GM23338 (cell line): Measurements from ENCODE around the gene ESR2. TPM values are rescaled to one million over a fixed set of nuclear protein-coding genes. Genes with fewer than 3 reads are reported as not detected.

ENCODE experiments used
- ATAC-seq: fragments of 200-7000 bp; cut with Tn5 transposase; 3 replicates; pipeline ENCODE4 v1.9.1; 2020
- DNase-seq: peaks from one replicate; pipeline ENCODE4 v3.0.0-alpha.2; 2015; ENCODE audit warnings: low spot score
- H2AFZ ChIP-seq: fragments of 200-600 bp; sonication (generic); 2 replicates; pipeline ENCODE4 v1.8.0; 2016; ENCODE audit warnings: antibody characterized with exemption, mild to moderate bottlenecking, moderate library complexity
- H3F3A ChIP-seq: fragments of 200-600 bp; sonication (generic); replicated peaks from 2 replicates; pipeline ENCODE4 v1.8.0; 2017; ENCODE audit warnings: antibody characterized with exemption, mixed run types, low read depth
- H3K27ac ChIP-seq: fragments of 200-600 bp; sonication (generic); 2 replicates; pipeline ENCODE4 v1.6.1; 2016; ENCODE audit warnings: low read depth
- H3K27me3 ChIP-seq: fragments of 200-600 bp; sonication (generic); 2 replicates; pipeline ENCODE4 v1.8.0; 2016; ENCODE audit warnings: mild to moderate bottlenecking, mixed run types, moderate library complexity; ENCODE audit not compliant: insufficient read depth
- H3K36me3 ChIP-seq: fragments of 200-600 bp; sonication (generic); 2 replicates; pipeline ENCODE4 v1.8.0; 2016; ENCODE audit warnings: mild to moderate bottlenecking; ENCODE audit not compliant: insufficient read depth
- H3K4me1 ChIP-seq: fragments of 200-600 bp; sonication (generic); 2 replicates; pipeline ENCODE4 v1.8.0; 2016; ENCODE audit warnings: mild to moderate bottlenecking, moderate library complexity; ENCODE audit not compliant: insufficient read depth
- H3K4me2 ChIP-seq: fragments of 200-600 bp; sonication (generic); 2 replicates; pipeline ENCODE4 v1.7.1; 2017; ENCODE audit warnings: mixed run types
- H3K4me3 ChIP-seq: fragments of 200-600 bp; sonication (generic); 2 replicates; pipeline ENCODE4 v1.6.1; 2016; ENCODE audit warnings: mixed run types
- H3K79me2 ChIP-seq: fragments of 200-600 bp; sonication (generic); replicated peaks from 2 replicates; pipeline ENCODE4 v1.8.0; 2017; ENCODE audit warnings: mild to moderate bottlenecking; ENCODE audit not compliant: insufficient read depth
- H3K9me2 ChIP-seq: fragments of 200-600 bp; sonication (generic); 2 replicates; pipeline ENCODE4 v1.8.0; 2017; ENCODE audit not compliant: insufficient read depth
- H4K20me1 ChIP-seq: fragments of 200-600 bp; sonication (generic); replicated peaks from 2 replicates; pipeline ENCODE4 v1.8.0; 2017; ENCODE audit warnings: mild to moderate bottlenecking; ENCODE audit not compliant: insufficient read depth
- H3K27ac Mint-ChIP-seq: 2 replicates; pipeline ENCODE4 v1.8.0; 2020; ENCODE audit warnings: inconsistent platforms, mild to moderate bottlenecking, moderate library complexity, mixed read lengths
- H3K27me3 Mint-ChIP-seq: 3 replicates; pipeline ENCODE4 v1.8.0; 2022; ENCODE audit warnings: low read depth, mild to moderate bottlenecking, moderate library complexity, mixed read lengths, inconsistent platforms; ENCODE audit not compliant: insufficient read depth, poor library complexity
- H3K36me3 Mint-ChIP-seq: 3 replicates; pipeline ENCODE4 v1.8.0; 2021; ENCODE audit warnings: low read depth, mild to moderate bottlenecking, inconsistent platforms, moderate library complexity, mixed read lengths
- H3K4me1 Mint-ChIP-seq: 3 replicates; pipeline ENCODE4 v1.8.0; 2020; ENCODE audit warnings: mild to moderate bottlenecking, inconsistent platforms, mixed read lengths
- H3K4me3 Mint-ChIP-seq: 3 replicates; pipeline ENCODE4 v1.8.0; 2021; ENCODE audit warnings: moderate library complexity, mild to moderate bottlenecking, inconsistent platforms, mixed read lengths
- H3K9me3 Mint-ChIP-seq: 3 replicates; pipeline ENCODE4 v1.8.0; 2020; ENCODE audit warnings: moderate library complexity, mild to moderate bottlenecking, inconsistent platforms, mixed read lengths
- JUNB ChIP-seq: IDR thresholded peaks from one replicate; pipeline ENCODE4 v1.6.1; 2016; ENCODE audit warnings: antibody characterized with exemption; ENCODE audit not compliant: unreplicated experiment
- REST ChIP-seq: IDR thresholded peaks from one replicate; pipeline ENCODE4 v1.6.1; 2018; ENCODE audit warnings: antibody characterized with exemption; ENCODE audit not compliant: unreplicated experiment
- STAT1 ChIP-seq: IDR thresholded peaks from one replicate; pipeline ENCODE4 v1.6.1; 2016; ENCODE audit warnings: antibody characterized with exemption; ENCODE audit not compliant: unreplicated experiment
- ZNF462 ChIP-seq: fragments of 250-450 bp; sonication (Bioruptor Pico); IDR thresholded peaks from 2 replicates; pipeline ENCODE4 v1.5.0; 2020; ENCODE audit warnings: mild to moderate bottlenecking, moderate library complexity
- polyA plus RNA-seq: library from polyadenylated mRNA; unstranded; fragments of >200 nt; fragmentation: Nextera tagmentation; extraction: Ambion mirVana; gene quantifications from 2 replicates; pipeline ENCODE4 v1.2.1, GENCODE V29; 2016
- total RNA-seq: library from RNA; depleted of rRNA; stranded (reverse); fragments of >200 nt; shearing (Covaris generic); gene quantifications from 2 replicates; pipeline ENCODE4 v1.2.3, GENCODE V29; 2014

The ESR2 gene
- total and polyA plus RNA-seq, 2 experiments from 2014 or later, result 0.58 to 0.59 TPM

GRCh38 chr14:64208981-64209380 is 85.2 kb downstream of the ESR2 start:
- Mint-ChIP-seq H3K9me3 (no peaks in the 10 kb centered on the region), H3K4me1 (peaks cover 7% of the 10 kb centered on the region), H3K27me3 (peaks cover 5% of the 10 kb centered on the region), H3K36me3 (peaks cover 45% of the 10 kb centered on the region), H3K4me3 (no peak overlapping the region), H3K27ac (no peak overlapping the region)
- H3K36me3 ChIP-seq, result peaks cover 14% of the 10 kb centered on the region
- ATAC-seq (no peak), DNase-seq (no peak)
- H3K4me3 ChIP-seq, result no peak overlapping the region
- H3K4me2 ChIP-seq, result no peak overlapping the region
- H2AFZ ChIP-seq, result no peak overlapping the region
- H3K27me3 ChIP-seq, result no peaks in the 10 kb centered on the region
- no peaks in the 10 kb centered on the region for H3K9me2 ChIP-seq
- H3K4me1 ChIP-seq, result no peaks in the 10 kb centered on the region
- no peak overlapping the region; the same call in 1 of the 2 replicates for H3K27ac ChIP-seq
- H3F3A ChIP-seq, result no peaks in the 10 kb centered on the region
- H3K79me2 ChIP-seq, result no peaks in the 10 kb centered on the region
- H4K20me1 ChIP-seq, result no peaks in the 10 kb centered on the region
- TF ChIP-seq JUNB, result no peak
- no peak for TF ChIP-seq ZNF462 (CRISPR knock-in tag)
- no peak for TF ChIP-seq STAT1
- TF ChIP-seq REST, result no peak
